ENCODE data around the gene ZNF747. TPM values are rescaled to one million over a fixed set of nuclear protein-coding genes. Genes with fewer than 3 reads are reported as not detected.

ZNF747 gene
- total RNA-seq, 1 donor from 2014 or later = 5.1 TPM

DNA sequence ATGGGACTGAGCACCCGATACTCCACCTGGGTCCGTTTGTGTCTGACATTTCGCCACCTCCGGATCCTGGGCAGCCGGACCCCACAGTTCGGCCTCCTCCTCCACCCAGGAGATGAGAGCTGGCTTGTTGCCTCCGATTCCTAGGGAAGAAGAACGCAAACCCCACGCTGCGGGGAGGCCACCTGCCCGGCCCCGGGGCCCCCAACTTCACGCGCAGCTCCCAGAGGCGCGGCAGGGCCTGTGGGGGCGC, 23.0 kb upstream of the ZNF747 start:
- TF ChIP-seq CTCF (conservative IDR thresholded peaks at IDR 0.05; ENCODE audit: low read depth, low read length) = no peak
- no peak for DNase-seq (ENCODE audit: low read depth)
- H3K4me3 ChIP-seq (ENCODE audit: low read depth, low read length) = peak overlapping the region; percentile 92

DNA sequence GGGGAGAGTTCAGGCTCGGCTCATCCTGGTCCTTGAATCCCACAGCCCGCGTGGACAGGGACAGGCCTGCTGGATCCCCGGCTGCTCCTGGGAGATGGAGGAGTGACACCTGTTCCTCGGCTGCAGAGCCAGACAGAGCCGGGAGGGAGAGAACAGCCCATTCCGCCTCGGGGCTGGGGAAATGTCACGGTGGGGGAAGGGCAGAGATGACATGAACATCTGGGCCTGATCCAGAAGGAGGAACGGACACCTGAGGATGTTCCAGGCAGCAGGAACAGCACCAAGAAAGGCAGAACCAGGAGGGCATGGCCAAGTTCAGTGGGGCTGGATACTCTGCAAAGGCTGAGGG, 21.4 kb upstream of the ZNF747 start:
- TF ChIP-seq CTCF (conservative IDR thresholded peaks at IDR 0.05; ENCODE audit: low read depth, low read length) = no peak
- DNase-seq (ENCODE audit: low read depth) = no peak

DNA sequence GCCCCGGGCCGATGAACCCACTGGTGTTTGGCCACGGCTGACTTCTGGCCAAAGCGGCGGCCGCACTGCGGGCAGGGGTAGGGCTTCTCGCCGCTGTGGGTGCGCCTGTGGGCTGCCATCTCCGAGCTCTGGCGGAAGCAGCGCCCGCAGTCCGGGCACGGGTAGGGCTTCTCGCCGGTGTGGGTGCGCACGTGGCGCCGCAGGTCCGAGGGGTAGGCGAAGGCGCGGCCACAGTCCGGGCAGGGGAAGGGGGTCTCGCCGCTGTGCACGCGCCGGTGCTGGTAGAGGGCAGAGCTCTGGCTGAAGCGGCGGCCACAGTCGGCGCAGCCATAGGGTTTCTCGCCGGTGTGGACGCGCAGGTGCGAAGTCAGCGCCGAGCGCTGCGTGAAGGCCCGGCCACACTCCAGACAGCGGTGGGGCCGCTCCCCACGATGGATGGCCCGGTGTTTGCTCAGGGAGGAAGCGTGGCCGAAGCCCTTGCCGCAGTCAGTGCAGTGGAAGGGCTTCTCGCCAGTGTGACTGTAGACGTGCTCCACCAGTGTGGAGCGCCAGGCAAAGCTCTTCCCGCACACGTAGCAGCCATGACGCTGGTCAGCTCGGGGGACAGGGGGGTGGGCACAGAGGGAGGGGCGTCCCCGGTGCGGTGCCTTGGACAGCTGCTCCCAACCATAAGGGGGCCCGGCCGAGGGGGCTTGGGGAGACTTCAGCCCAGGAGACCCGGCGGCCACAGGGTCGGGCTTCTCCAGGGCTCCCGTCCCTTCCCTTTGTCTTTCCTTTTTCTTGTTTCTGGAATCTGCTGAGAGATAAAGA, 20.9 kb upstream of the ZNF747 start:
- no peak for DNase-seq (ENCODE audit: low read depth)
- TF ChIP-seq CTCF (conservative IDR thresholded peaks at IDR 0.05; ENCODE audit: low read depth, low read length) = no peak
- no peak overlapping the region for H3K4me3 ChIP-seq (ENCODE audit: low read depth, low read length)

More for the DNA sequence above, 21.4 kb upstream of the ZNF747 start:
- no peak overlapping the region for H3K4me3 ChIP-seq (ENCODE audit: low read depth, low read length)

DNA sequence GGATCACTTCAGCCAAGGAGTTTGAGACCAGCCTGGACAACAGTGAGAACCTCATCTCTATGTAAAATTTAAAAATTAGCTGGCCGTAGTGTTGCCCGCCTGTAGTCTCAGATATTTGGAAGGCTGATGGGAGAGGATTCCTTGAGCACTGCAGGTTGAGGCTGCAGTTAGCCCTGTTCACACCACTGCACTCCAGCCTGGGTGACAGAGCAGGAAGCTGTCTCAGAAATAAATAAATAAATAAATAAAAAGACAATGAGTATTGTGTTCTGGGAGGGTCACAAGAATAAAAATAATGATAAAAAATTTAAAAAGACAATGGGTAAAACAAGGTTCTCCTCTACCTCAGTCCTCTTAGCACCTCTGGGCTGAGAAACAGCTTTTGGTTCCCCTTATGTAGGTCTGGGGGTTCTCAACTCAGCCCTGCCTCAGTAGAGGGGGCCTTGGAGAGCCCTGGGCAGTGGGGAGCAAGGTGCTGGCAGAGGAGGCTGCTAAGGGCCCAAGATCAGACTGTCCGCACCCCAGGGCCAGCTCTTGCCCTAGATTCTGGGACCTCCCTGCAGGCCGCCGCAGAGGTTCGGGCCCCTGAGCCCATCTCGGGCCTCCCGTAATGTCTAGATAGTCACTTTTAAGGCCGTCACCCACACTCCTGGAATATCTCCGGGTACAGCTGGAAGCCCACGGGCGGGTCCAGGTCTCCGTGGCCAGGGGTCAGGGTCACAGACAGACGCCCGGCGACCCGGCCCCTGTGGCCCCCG, 20.1 kb upstream of the ZNF747 start:
- DNase-seq (ENCODE audit: low read depth) = no peak
- TF ChIP-seq CTCF (conservative IDR thresholded peaks at IDR 0.05; ENCODE audit: low read depth, low read length) = no peak
- H3K4me3 ChIP-seq (ENCODE audit: low read depth, low read length) = no peak overlapping the region

DNA sequence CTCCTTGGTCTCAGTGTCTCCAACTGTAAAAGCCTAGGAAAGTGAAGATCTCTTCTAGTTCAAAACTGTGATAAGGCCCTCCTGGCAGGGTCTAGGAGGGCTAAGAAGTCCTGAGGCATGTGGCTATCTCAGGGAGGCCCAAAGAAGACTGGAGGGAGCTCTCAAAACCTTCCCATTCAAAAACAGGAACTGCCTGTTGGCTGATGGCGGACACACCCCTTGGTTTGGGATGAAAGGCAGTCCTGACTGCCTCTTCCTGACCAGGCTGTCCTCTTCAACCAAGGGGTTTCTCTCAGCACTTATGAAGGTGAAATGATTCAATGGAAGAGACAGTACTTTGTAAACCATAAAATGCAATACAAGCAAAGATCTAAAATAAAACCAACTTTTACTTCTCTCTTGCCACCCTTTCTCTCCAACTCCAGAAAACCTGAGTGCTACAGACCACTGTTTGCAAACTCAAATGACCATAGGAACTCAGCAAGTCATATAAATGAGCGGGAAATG, 18.8 kb upstream of the ZNF747 start:
- no peak for DNase-seq (ENCODE audit: low read depth)
- no peak for TF ChIP-seq CTCF (conservative IDR thresholded peaks at IDR 0.05; ENCODE audit: low read depth, low read length)
- no peak overlapping the region for H3K4me3 ChIP-seq (ENCODE audit: low read depth, low read length)

GRCh38 chr16:30552956-30553355, 18.3 kb upstream of the ZNF747 start:
- DNase-seq (ENCODE audit: low read depth) = no peak
- TF ChIP-seq CTCF (conservative IDR thresholded peaks at IDR 0.05; ENCODE audit: low read depth, low read length) = no peak
- no peak overlapping the region for H3K4me3 ChIP-seq (ENCODE audit: low read depth, low read length)

All from epithelial cell of proximal tubule (primary cell).